Body of pancreas (tissue), 4 donors: ENCODE data around the gene NLRC4.

Experiments
- POLR2A ChIP-seq, 3 donors: fragments of 450-650 bp; IDR thresholded peaks; one replicate each; pipeline ENCODE4 v1.6.1; 2016; ENCODE audit warnings: antibody characterized with exemption in 3 of 3, mild to moderate bottlenecking in 2 of 3
- TF ChIP-seq, protein P1 (sequence below), 7 experiments: fragments of 450-650 bp in 4 of 7; fragments of 200-600 bp in 3 of 7; sonication (generic) in 3 of 7; IDR thresholded peaks; one replicate each; pipeline ENCODE4 v1.5.1; 2016 to 2019; ENCODE audit warnings: antibody characterized with exemption in 7 of 7

DNA sequence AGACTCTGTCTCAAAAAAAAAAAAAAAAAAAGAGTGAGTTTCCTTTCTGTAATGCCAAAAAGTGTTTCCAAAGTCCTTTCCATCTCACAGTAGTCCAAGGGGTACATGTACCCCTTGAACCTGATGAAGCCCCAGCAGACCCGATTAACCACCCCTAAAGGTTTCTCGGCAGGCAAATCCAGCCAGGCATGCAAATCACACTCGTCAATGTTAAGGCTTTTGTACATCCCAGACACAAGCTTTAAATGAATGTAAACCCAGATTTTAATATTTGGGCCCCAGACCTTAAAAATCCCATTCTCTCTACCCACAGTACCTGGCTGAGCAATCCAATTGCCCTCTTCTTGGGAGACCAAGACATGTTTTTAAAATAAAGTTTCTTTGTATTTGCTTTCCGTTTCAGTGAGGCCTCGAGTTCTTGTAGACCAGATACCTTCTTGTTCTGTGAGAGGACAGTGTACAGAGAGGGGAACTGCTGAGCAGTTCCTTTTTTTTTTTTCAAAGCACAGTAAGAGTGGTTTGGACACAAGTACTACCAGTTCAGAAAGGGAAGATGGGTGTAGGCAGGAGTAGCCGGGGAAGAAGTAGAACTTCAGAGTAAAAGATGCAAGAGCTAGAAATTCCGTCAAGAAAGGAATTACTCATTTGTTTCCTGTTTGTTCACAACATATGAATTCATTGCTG is at the start of gene NLRC4:
- TF ChIP-seq POLR2A (IDR thresholded peaks at IDR 0.05), result no peak
- TF ChIP-seq, protein P1, sequence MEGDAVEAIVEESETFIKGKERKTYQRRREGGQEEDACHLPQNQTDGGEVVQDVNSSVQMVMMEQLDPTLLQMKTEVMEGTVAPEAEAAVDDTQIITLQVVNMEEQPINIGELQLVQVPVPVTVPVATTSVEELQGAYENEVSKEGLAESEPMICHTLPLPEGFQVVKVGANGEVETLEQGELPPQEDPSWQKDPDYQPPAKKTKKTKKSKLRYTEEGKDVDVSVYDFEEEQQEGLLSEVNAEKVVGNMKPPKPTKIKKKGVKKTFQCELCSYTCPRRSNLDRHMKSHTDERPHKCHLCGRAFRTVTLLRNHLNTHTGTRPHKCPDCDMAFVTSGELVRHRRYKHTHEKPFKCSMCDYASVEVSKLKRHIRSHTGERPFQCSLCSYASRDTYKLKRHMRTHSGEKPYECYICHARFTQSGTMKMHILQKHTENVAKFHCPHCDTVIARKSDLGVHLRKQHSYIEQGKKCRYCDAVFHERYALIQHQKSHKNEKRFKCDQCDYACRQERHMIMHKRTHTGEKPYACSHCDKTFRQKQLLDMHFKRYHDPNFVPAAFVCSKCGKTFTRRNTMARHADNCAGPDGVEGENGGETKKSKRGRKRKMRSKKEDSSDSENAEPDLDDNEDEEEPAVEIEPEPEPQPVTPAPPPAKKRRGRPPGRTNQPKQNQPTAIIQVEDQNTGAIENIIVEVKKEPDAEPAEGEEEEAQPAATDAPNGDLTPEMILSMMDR (IDR thresholded peaks at IDR 0.05), result no peak
